ENCODE data around the gene ARF1. TPM values are rescaled to one million over a fixed set of nuclear protein-coding genes. Genes with fewer than 3 reads are reported as not detected.

Gene ARF1
- total RNA-seq, 1 donor from 2014 or later: 447 TPM

DNA sequence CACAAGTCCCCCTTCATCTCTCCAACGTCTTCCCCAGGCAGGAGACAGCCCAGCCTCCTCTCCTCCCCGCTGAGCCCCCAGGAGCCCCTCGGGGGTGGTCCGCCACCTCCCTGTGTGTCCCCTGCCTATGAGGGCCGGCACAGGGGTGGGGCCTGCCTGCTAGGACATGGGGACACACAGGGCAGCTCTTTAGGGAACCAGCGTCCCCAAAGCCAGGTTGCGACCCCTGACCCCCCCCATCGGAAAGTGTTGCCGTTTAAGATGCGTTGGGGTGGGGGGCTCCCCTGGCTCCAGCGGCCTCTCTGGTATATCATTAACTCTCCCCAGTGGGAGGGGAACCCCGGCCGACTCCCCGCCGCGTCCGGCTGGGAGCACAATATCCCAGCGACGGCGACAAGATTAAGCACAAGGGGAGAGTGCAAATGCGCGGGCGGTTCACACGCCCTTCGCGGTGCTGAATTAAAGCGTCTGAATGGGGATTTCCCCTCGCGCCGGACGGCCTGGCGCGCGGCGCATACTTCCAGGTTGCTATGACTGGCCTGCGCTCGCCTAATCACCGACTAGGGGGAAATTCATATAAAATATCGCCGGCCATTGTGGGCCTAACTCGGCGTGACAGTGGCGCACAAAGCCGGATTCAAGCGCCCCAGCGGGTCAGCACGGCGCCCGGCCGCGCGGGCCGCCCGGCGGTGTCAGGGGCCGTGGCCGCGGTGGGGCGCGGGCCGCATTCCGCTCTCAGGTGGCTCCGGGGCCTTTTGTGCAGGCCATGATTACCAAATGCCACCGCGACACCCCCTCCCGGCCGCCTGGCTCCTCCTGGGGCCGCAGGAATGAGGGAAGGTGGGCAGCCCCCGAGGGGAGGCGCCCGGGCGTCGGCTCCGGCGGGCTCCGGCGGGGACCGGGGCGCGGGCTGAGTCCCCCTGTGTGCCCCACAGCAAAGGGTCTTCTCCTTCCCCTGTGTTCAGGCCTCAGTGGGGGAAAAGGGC, 44.8 kb upstream of the ARF1 start:
- H3K36me3 ChIP-seq: no peaks in the 10 kb centered on the region
- H3K4me3 ChIP-seq: no peak overlapping the region
- peak in 1 of 2 donors; percentile 37 for DNase-seq (ENCODE audit: low spot score in 2 of 2)
- no peaks in the 10 kb centered on the region for H3K4me1 ChIP-seq
- TF ChIP-seq, protein P1, sequence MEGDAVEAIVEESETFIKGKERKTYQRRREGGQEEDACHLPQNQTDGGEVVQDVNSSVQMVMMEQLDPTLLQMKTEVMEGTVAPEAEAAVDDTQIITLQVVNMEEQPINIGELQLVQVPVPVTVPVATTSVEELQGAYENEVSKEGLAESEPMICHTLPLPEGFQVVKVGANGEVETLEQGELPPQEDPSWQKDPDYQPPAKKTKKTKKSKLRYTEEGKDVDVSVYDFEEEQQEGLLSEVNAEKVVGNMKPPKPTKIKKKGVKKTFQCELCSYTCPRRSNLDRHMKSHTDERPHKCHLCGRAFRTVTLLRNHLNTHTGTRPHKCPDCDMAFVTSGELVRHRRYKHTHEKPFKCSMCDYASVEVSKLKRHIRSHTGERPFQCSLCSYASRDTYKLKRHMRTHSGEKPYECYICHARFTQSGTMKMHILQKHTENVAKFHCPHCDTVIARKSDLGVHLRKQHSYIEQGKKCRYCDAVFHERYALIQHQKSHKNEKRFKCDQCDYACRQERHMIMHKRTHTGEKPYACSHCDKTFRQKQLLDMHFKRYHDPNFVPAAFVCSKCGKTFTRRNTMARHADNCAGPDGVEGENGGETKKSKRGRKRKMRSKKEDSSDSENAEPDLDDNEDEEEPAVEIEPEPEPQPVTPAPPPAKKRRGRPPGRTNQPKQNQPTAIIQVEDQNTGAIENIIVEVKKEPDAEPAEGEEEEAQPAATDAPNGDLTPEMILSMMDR (IDR thresholded peaks at IDR 0.05): no peak
- peaks cover 0 to 6% of the 10 kb centered on the region in 2 donors for H3K9me3 ChIP-seq
- intact Hi-C loops (cut with DNase I): no loop called here
- H3K27me3 ChIP-seq: no peaks in the 10 kb centered on the region
- H3K27ac ChIP-seq: no peak overlapping the region

DNA sequence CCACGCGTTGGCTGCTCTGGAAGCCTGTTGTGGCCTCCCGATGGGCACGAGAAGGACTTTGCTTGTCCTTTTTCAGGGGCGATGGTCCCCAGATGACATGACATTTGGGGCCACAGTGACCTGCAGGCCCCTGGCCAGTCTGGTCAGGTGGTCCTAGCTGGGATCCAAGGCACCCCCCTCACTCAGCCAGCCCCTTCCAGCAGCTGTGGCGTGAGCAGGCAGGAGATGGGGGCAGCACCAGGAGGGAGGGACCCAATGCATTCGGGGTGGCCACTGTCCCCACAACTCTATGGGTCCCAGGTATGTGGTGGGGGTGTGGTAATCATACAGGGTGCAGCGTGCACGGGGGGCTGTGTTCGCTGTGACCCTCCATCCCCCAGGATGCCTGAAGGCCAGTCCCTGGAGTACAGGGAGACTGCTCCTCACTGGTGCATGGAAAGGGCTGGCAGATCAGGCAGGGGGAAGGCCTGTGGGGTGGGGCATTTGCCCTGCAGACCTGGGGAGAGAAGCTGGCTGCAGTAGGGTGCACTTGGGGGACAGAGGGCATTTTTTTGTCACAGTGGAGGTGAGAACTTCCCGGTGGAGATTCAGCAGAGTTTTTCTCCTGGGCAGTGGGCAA, 44.0 kb upstream of the ARF1 start:
- TF ChIP-seq, protein P1 (IDR thresholded peaks at IDR 0.05): no peak
- Histone ChIP-seq H3K9me3 (peaks cover 0 to 2% of the 10 kb centered on the region in 2 donors), H3K36me3 (no peaks in the 10 kb centered on the region), H3K4me1 (no peaks in the 10 kb centered on the region), H3K27me3 (no peaks in the 10 kb centered on the region), H3K4me3 (no peak overlapping the region), H3K27ac (no peak overlapping the region)
- DNase-seq (ENCODE audit: low spot score in 2 of 2): no peak
- intact Hi-C loops (cut with DNase I): no loop called here

DNA sequence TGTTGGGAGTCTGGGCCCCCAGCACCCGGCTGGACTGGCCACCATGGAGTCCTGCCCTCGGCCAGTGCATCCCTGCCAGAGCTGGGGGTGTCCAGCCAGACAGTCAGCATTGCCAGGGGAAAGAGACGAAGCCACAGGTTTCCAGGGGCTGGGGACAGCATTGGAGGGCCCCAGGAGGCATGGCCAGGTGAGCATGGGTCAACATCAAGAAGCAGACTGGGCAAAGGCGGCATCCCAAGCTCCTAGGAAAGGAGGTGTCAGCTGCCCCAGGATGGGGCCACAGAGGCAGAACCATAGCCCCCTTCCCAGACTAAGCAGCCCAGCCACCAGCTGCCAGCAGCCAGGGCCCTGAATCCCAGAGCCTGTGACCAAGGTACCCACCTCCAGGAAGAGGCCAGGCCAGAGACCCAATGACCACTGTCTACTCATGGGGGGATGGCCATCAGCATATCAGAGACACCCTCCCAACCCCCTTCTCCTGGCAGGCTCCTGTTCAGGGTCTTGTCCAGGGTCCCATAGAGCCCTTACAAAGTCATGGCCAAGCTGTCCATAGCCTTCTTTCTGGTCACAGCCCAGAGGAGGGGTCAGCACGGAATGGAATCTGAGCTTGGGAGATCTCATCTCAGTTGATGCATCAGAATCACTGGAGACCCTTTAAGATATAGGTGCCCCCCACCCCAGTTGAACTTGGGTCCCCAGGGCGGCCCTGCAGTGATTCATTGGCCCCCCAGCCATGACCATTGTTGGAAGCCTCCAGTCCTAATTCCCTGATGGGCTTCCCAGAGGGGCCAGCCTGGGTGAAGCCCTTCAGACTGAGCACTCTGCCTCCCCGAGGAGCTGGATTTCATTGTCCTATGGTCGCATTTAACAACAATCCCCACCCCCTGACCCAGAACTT, 43.3 kb upstream of the ARF1 start:
- TF ChIP-seq, protein P1 (IDR thresholded peaks at IDR 0.05): no peak
- no peak overlapping the region for H3K27ac ChIP-seq
- no peak for DNase-seq (ENCODE audit: low spot score in 2 of 2)
- no peak overlapping the region for H3K4me3 ChIP-seq
- H3K27me3 ChIP-seq: no peaks in the 10 kb centered on the region
- intact Hi-C loops (cut with DNase I): no loop called here
- no peaks in the 10 kb centered on the region for H3K36me3 ChIP-seq
- no peaks in the 10 kb centered on the region for H3K4me1 ChIP-seq
- H3K9me3 ChIP-seq: no peaks in the 10 kb centered on the region

DNA sequence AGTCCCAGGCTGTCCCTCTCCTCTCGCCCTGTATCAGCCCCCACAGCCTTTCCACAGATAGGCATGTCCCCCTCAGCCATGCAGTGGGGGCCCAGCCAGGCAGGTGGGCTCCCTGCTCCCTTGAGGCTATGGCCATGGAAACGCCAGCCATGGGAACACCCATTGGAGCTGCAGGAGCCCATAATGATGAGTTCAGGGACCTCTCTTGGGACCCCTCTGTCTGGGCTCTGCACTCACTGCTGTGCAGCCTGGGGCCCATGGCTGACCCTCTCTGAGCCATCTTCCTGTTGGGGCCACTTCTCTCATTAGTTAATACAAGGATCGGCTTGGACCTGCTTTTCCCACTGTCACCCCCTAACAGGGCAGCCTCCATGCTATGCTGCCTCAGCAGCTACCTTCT, 42.5 kb upstream of the ARF1 start:
- no peaks in the 10 kb centered on the region for H3K27me3 ChIP-seq

DNA sequence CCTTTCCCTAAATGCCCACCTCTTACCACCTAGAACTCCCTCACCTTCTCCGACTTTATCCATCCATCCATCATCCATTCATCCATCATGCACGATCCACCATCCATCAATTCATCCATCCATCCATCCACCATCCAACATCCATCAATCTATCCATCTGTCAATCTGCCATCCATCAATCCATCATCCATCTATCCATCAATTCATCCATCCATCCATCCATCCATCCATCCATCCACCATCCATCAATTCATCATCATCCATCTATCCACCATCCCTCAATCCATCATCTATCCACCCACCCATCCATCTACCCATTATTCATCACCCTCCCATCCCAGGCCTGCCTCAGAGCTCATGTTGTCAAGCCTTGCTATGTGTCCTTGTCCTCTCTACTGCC, 41.2 kb upstream of the ARF1 start:
- no peak for DNase-seq (ENCODE audit: low spot score in 2 of 2)
- H3K4me1 ChIP-seq: no peaks in the 10 kb centered on the region

More for the DNA sequence above, 42.5 kb upstream of the ARF1 start:
- intact Hi-C loops (cut with DNase I): no loop called here
- Histone ChIP-seq H3K36me3 (no peaks in the 10 kb centered on the region), H3K4me3 (no peak overlapping the region), H3K4me1 (no peaks in the 10 kb centered on the region), H3K27ac (no peak overlapping the region), H3K9me3 (no peaks in the 10 kb centered on the region)
- peak in 1 of 2 donors; percentile 40 for DNase-seq (ENCODE audit: low spot score in 2 of 2)
- TF ChIP-seq, protein P1 (IDR thresholded peaks at IDR 0.05): no peak

More for the DNA sequence above, 41.2 kb upstream of the ARF1 start:
- no peaks in the 10 kb centered on the region for H3K9me3 ChIP-seq
- TF ChIP-seq, protein P1 (IDR thresholded peaks at IDR 0.05): no peak
- H3K36me3 ChIP-seq: no peaks in the 10 kb centered on the region
- intact Hi-C loops (cut with DNase I): no loop called here
- H3K27me3 ChIP-seq: no peaks in the 10 kb centered on the region
- H3K4me3 ChIP-seq: no peak overlapping the region
- no peak overlapping the region for H3K27ac ChIP-seq
